SU-DHL-6 (cell line): ENCODE data around the gene GPR152.
"Not testable (repeated sequence)": the region's sequence is repeated elsewhere in the genome, so short reads cannot be mapped to it uniquely, and the experiment has no call there.

Experiments
- CTCF ChIP-seq: fragments of 200-600 bp; sonication (generic); IDR thresholded peaks from one replicate; pipeline ENCODE4 v1.5.1; 2017; ENCODE audit warnings: antibody characterized with exemption, mild to moderate bottlenecking, low read length, moderate library complexity; ENCODE audit not compliant: insufficient read depth, poor library complexity, severe bottlenecking
- EZH2phosphoT487 ChIP-seq: fragments of 200-600 bp; sonication (generic), shearing (Covaris generic); conservative IDR thresholded peaks from 2 replicates; pipeline ENCODE4 v1.6.1; 2018; ENCODE audit warnings: mild to moderate bottlenecking, antibody characterized with exemption, low read length, moderate library complexity, mixed read lengths

DNA sequence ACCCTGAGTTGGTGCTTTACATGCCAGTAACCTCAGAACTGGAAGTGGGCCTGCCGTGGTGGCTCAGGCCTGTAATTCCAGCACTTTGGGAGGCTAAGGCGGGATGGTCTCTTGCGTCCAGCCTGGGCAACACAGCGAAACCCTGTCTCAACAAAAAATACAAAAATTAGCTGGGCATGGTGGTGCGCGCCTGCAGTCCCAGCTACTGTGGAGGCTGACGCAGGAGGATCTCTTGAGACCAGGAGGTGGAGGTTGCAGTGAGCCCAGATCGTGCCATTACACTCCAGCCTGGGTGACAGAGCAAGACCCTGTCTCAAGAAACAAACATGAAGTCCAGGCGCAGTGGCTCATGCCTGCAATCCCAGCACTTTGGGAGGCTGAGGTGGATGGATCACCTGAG, 49.4 kb downstream of the GPR152 start:
- not testable (repeated sequence) for TF ChIP-seq CTCF, EZH2phosphoT487
